GM12873 (cell line): ENCODE results near the gene GALNT2.

Experiments
- CTCF ChIP-seq: IDR thresholded peaks from 2 replicates; pipeline ENCODE4 v1.5.1; 2012; ENCODE audit warnings: low read depth, mild to moderate bottlenecking, moderate library complexity, low read length, control low read depth; ENCODE audit not compliant: insufficient read depth; ENCODE audit errors: missing control alignments

Gene GALNT2

GRCh38 chr1:230044729-230045128, 22.3 kb upstream of the GALNT2 start:
- no peak for TF ChIP-seq CTCF

GRCh38 chr1:230047114-230047865, 19.7 kb upstream of the GALNT2 start:
- no peak for TF ChIP-seq CTCF

- TF ChIP-seq CTCF = no peak
These were observed 18.7 kb upstream of the GALNT2 start for GRCh38 chr1:230048322-230048721.

GRCh38 chr1:230048922-230049321, 18.1 kb upstream of the GALNT2 start:
- TF ChIP-seq CTCF = no peak

- no peak for TF ChIP-seq CTCF
These were observed 17.3 kb upstream of the GALNT2 start for GRCh38 chr1:230049731-230050130.

- TF ChIP-seq CTCF = no peak
These were observed 15.9 kb upstream of the GALNT2 start for GRCh38 chr1:230050973-230051735.

- no peak for TF ChIP-seq CTCF
These were observed 15.0 kb upstream of the GALNT2 start for GRCh38 chr1:230052018-230052417.
